ENCODE data around the gene ALS2CL. TPM values are rescaled to one million over a fixed set of nuclear protein-coding genes. Genes with fewer than 3 reads are reported as not detected.

ALS2CL gene
- total and polyA plus RNA-seq, 2 experiments from 2014 or later: 3.4 to 11.8 TPM

- DNase-seq (ENCODE audit: low spot score) (no peak), ATAC-seq (no peak)
- Mint-ChIP-seq H3K27me3 (ENCODE audit: insufficient read depth, low read depth, poor library complexity) (peaks cover 21% of the 10 kb centered on the region), H3K36me3 (ENCODE audit: low read depth) (no peaks in the 10 kb centered on the region), H3K9me3 (no peaks in the 10 kb centered on the region), H3K4me3 (no peak overlapping the region), H3K4me1 (peaks cover 12% of the 10 kb centered on the region; the same call in 2 of the 3 replicates), H3K27ac (no peak overlapping the region)
- Histone ChIP-seq H2AFZ (no peak overlapping the region), H3K36me3 (ENCODE audit: insufficient read depth) (no peaks in the 10 kb centered on the region), H3K4me2 (no peak overlapping the region), H3K4me1 (ENCODE audit: insufficient read depth) (peaks cover 4% of the 10 kb centered on the region; the same call in 1 of the 2 replicates), H3K4me3 (no peak overlapping the region), H3K9me2 (ENCODE audit: insufficient read depth) (no peaks in the 10 kb centered on the region), H3F3A (replicated peaks; ENCODE audit: low read depth) (no peaks in the 10 kb centered on the region), H3K27ac (ENCODE audit: low read depth) (no peak overlapping the region), H4K20me1 (replicated peaks; ENCODE audit: insufficient read depth) (no peaks in the 10 kb centered on the region), H3K79me2 (replicated peaks; ENCODE audit: insufficient read depth) (no peaks in the 10 kb centered on the region), H3K27me3 (ENCODE audit: insufficient read depth) (peaks cover 23% of the 10 kb centered on the region)
- TF ChIP-seq JUNB (IDR thresholded peaks at IDR 0.05; ENCODE audit: unreplicated experiment) (no peak), ZNF114 (CRISPR knock-in tag; IDR thresholded peaks at IDR 0.05) (no peak), EZH2phosphoT487 (IDR thresholded peaks at IDR 0.05; ENCODE audit: unreplicated experiment) (no peak), REST (IDR thresholded peaks at IDR 0.05; ENCODE audit: unreplicated experiment) (no peak), CTCF (conservative IDR thresholded peaks at IDR 0.05; ENCODE audit: low read depth in 2 of 2) (no peak), ZNF331 (CRISPR knock-in tag; IDR thresholded peaks at IDR 0.05; ENCODE audit: low read depth) (no peak), POLR2AphosphoS5 (IDR thresholded peaks at IDR 0.05; ENCODE audit: low read depth) (no peak), ZNF462 (CRISPR knock-in tag; IDR thresholded peaks at IDR 0.05) (no peak), STAT1 (IDR thresholded peaks at IDR 0.05; ENCODE audit: unreplicated experiment) (no peak), CREB1 (CRISPR knock-in tag; IDR thresholded peaks at IDR 0.05; ENCODE audit: low read depth) (no peak), EZH2 (IDR thresholded peaks at IDR 0.05; ENCODE audit: low read depth, unreplicated experiment) (no peak), NANOG (IDR thresholded peaks at IDR 0.05; ENCODE audit: borderline replicate concordance) (no peak), ETS1 (IDR thresholded peaks at IDR 0.05) (no peak)
These were observed 9.6 kb upstream of the ALS2CL start for GRCh38 chr3:46703013-46703520.

All from GM23338 (cell line).